HFF-Myc (cell line): ENCODE results near the gene MEAK7.
A peak's percentile ranks its signal among the peaks of the same experiment; 100 is the strongest.

ENCODE experiments used
- DNase-seq: peaks from one replicate; pipeline ENCODE4 v3.0.0-alpha.2; 2011; ENCODE audit warnings: low read depth; ENCODE audit errors: extremely low read depth
- H3K4me3 ChIP-seq: replicated peaks from 2 replicates; pipeline ENCODE4 v1.5.1; 2011; ENCODE audit warnings: low read depth, mild to moderate bottlenecking, control low read depth, low read length
- CTCF ChIP-seq: IDR thresholded peaks from 2 replicates; pipeline ENCODE4 v1.5.1; 2012; ENCODE audit warnings: mild to moderate bottlenecking, low read depth, low read length, control low read depth; ENCODE audit errors: missing control alignments

Gene MEAK7

GRCh38 chr16:84504420-84505248, at the start of gene MEAK7:
TSS of gene MEAK7 (minus strand) at chr16:84504659. CDS start at chr16:84498086, 6,573 bp downstream.
- peak; percentile 3 for TF ChIP-seq CTCF
- peak; percentile 94 for DNase-seq
- H3K4me3 ChIP-seq = peak within 1 kb of the TSS; percentile 70

GRCh38 chr16:84553873-84554399, 49.5 kb upstream of the MEAK7 start:
- H3K4me3 ChIP-seq = no peak overlapping the region
- TF ChIP-seq CTCF = no peak
- no peak for DNase-seq

GRCh38 chr16:84552135-84552534, 47.7 kb upstream of the MEAK7 start:
- TF ChIP-seq CTCF = no peak
- no peak overlapping the region for H3K4me3 ChIP-seq
- DNase-seq = no peak

- TF ChIP-seq CTCF = no peak
- no peak for DNase-seq
- H3K4me3 ChIP-seq = no peak overlapping the region
Observed at GRCh38 chr16:84550096-84550495, 45.6 kb upstream of the MEAK7 start.

- TF ChIP-seq CTCF = no peak
- no peak overlapping the region for H3K4me3 ChIP-seq
- no peak for DNase-seq
Observed at GRCh38 chr16:84548971-84549844, 44.7 kb upstream of the MEAK7 start.

GRCh38 chr16:84548508-84548907, 44.0 kb upstream of the MEAK7 start:
- DNase-seq = no peak
- no peak for TF ChIP-seq CTCF
- no peak overlapping the region for H3K4me3 ChIP-seq
